PC-3 (cell line): ENCODE measurements around the gene PCDHA12. TPM values are rescaled to one million over a fixed set of nuclear protein-coding genes. Genes with fewer than 3 reads are reported as not detected.

Source experiments
- ATAC-seq: fragments of 200-7000 bp; cut with Tn5 transposase; 2 replicates; pipeline ENCODE4 v1.9.1; 2020; ENCODE audit warnings: mild to moderate bottlenecking, moderate library complexity
- BruUV-seq: library from RNA; stranded (reverse); fragments of 400-500 nt; replicated peaks from 2 replicates; lab custom pipeline; 2021; lab: Mats Ljungman, UMichigan
- CTCF ChIA-PET: fragments of 300-600 bp; sonication (Branson Sonifier 250); formaldehyde crosslinking; loops from one replicate; lab custom pipeline; 2022; ENCODE audit warnings: antibody characterized with exemption; lab: Charles Lee
- POLR2A ChIA-PET: fragments of 300-600 bp; sonication (Branson Sonifier 250); formaldehyde crosslinking; loops from one replicate; lab custom pipeline; 2022; ENCODE audit warnings: antibody characterized with exemption; ENCODE audit not compliant: unreplicated experiment; lab: Charles Lee
- DNase-seq: peaks from one replicate; pipeline ENCODE4 v3.0.0-alpha.2; 2015
- H2AFZ ChIP-seq: fragments of 300-600 bp; sonication (generic); 2 replicates; pipeline ENCODE4 v1.6.0; 2016; ENCODE audit warnings: antibody characterized with exemption, low read length
- H3F3A ChIP-seq: fragments of 300-600 bp; sonication (generic); one replicate; pipeline ENCODE4 v1.6.0; 2017; ENCODE audit warnings: antibody characterized with exemption, low read length, control low read depth, mild to moderate bottlenecking; ENCODE audit not compliant: unreplicated experiment
- H3K27ac ChIP-seq: fragments of 300-600 bp; sonication (generic); 2 replicates; pipeline ENCODE4 v1.5.1; 2016; ENCODE audit warnings: mild to moderate bottlenecking, low read length
- H3K27me3 ChIP-seq: fragments of 300-600 bp; sonication (generic); 2 replicates; pipeline ENCODE4 v1.6.1; 2016; ENCODE audit warnings: low read length, mixed read lengths
- H3K36me3 ChIP-seq: fragments of 300-600 bp; sonication (generic); 2 replicates; pipeline ENCODE4 v1.6.1; 2016; ENCODE audit warnings: low read depth, mixed run types, low read length, mixed read lengths
- H3K4me1 ChIP-seq: fragments of 300-600 bp; sonication (generic); 2 replicates; pipeline ENCODE4 v1.5.1; 2016; ENCODE audit warnings: low read length; ENCODE audit not compliant: insufficient read depth
- H3K4me2 ChIP-seq: fragments of 300-600 bp; sonication (generic); 2 replicates; pipeline ENCODE4 v1.6.0; 2016; ENCODE audit warnings: low read length
- H3K4me3 ChIP-seq: fragments of 300-600 bp; sonication (generic); 2 replicates; pipeline ENCODE4 v1.5.1; 2016; ENCODE audit warnings: mild to moderate bottlenecking, low read length, mixed read lengths
- H3K79me2 ChIP-seq: fragments of 300-600 bp; sonication (generic); 2 replicates; pipeline ENCODE4 v1.6.1; 2017; ENCODE audit warnings: low read length, mixed read lengths
- H3K9ac ChIP-seq: fragments of 300-600 bp; sonication (generic); 2 replicates; pipeline ENCODE4 v1.6.0; 2016; ENCODE audit warnings: mild to moderate bottlenecking, low read length
- H3K9me2 ChIP-seq: fragments of 300-600 bp; sonication (generic); replicated peaks from 2 replicates; pipeline ENCODE4 v1.6.1; 2016; ENCODE audit warnings: mixed run types, low read length, mixed read lengths
- H3K9me3 ChIP-seq: fragments of 300-600 bp; sonication (generic); 2 replicates; pipeline ENCODE4 v1.6.1; 2016; ENCODE audit warnings: low read length, mixed read lengths
- H4K20me1 ChIP-seq: fragments of 300-600 bp; sonication (generic); 2 replicates; pipeline ENCODE4 v1.6.1; 2016; ENCODE audit warnings: low read length, mixed read lengths
- CTCF ChIP-seq: fragments of 300-600 bp; sonication (generic); conservative IDR thresholded peaks from 2 replicates; pipeline ENCODE4 v1.5.1; 2017; ENCODE audit warnings: antibody characterized with exemption, low read depth, mild to moderate bottlenecking, low read length
- EZH2 ChIP-seq: fragments of 300-600 bp; sonication (generic); IDR thresholded peaks from one replicate; pipeline ENCODE4 v1.6.1; 2017; ENCODE audit warnings: antibody characterized with exemption, mild to moderate bottlenecking, low read length; ENCODE audit not compliant: unreplicated experiment
- EZH2phosphoT487 ChIP-seq: fragments of 300-600 bp; sonication (generic); IDR thresholded peaks from 2 replicates; pipeline ENCODE4 v1.6.1; 2018; ENCODE audit warnings: mild to moderate bottlenecking, antibody characterized with exemption, low read length, borderline replicate concordance
- intact Hi-C: fragments of 100-400 bp; cut with micrococcal nuclease; formaldehyde crosslinking; loops from 2 replicates; pipeline ENCODE4 v1.9.0; 2023
- total RNA-seq: library from RNA; depleted of rRNA; stranded (reverse); fragments of >200 nt; gene quantifications from 2 replicates; pipeline ENCODE4 v1.2.3, GENCODE V29; 2014

The PCDHA12 gene
- total RNA-seq, 1 experiment from 2014 or later, result 8.2 TPM

GRCh38 chr5:140862441-140863295 lies 12.4 kb upstream of the PCDHA12 start:
- Histone ChIP-seq H3K36me3 (no peaks in the 10 kb centered on the region), H3K4me1 (no peaks in the 10 kb centered on the region), H2AFZ (no peak overlapping the region), H3K9ac (no peak overlapping the region), H3K9me3 (no peaks in the 10 kb centered on the region), H3K4me2 (no peak overlapping the region), H4K20me1 (no peaks in the 10 kb centered on the region), H3F3A (no peaks in the 10 kb centered on the region), H3K27me3 (no peaks in the 10 kb centered on the region), H3K79me2 (no peaks in the 10 kb centered on the region), H3K4me3 (no peak overlapping the region), H3K27ac (no peak overlapping the region), H3K9me2 (no peaks in the 10 kb centered on the region)
- no peak for ATAC-seq
- ChIA-PET POLR2A (no interaction called here), CTCF (no interaction called here)
- no peak for TF ChIP-seq EZH2phosphoT487
- TF ChIP-seq EZH2, result no peak
- no peak for TF ChIP-seq CTCF
- DNase-seq, result no peak
- intact Hi-C loops, result no loop called here
- no TSS peak for BruUV-seq

- Histone ChIP-seq H3K27me3 (no peaks in the 10 kb centered on the region), H3K36me3 (no peaks in the 10 kb centered on the region; the same call in 1 of the 2 replicates), H2AFZ (no peak within 1 kb of the TSS), H3K4me3 (no peak within 1 kb of the TSS), H3F3A (no peaks in the 10 kb centered on the region), H4K20me1 (no peaks in the 10 kb centered on the region), H3K4me1 (peaks cover 4% of the 10 kb centered on the region; the same call in 1 of the 2 replicates), H3K27ac (no peak within 1 kb of the TSS), H3K9me2 (no peaks in the 10 kb centered on the region), H3K79me2 (no peaks in the 10 kb centered on the region), H3K4me2 (no peak within 1 kb of the TSS), H3K9me3 (no peaks in the 10 kb centered on the region), H3K9ac (no peak within 1 kb of the TSS)
- TF ChIP-seq CTCF, result 0 out of 2 replicates have a peak, but pooled peaks have one; percentile 25
- no peak for TF ChIP-seq EZH2
- TF ChIP-seq EZH2phosphoT487, result no peak
- ATAC-seq, result no peak
- CTCF ChIA-PET, result no interaction called here
- no peak for DNase-seq
- intact Hi-C loops, result no loop called here
- POLR2A ChIA-PET, result no interaction called here
- BruUV-seq, result no TSS peak
Observed at GRCh38 chr5:140868721-140869554, 6.2 kb upstream of the PCDHA12 start, which contains the start of gene PCDHA11. PCDHA11 (plus strand) TSS chr5:140868957; CDS start chr5:140869104, 147 bp downstream.
